IPS-15b (cell line): ENCODE results near the gene TET1.

Source experiments
- H3K27me3 ChIP-seq: one replicate; pipeline ENCODE4 v1.6.1; 2013; ENCODE audit warnings: low read length; ENCODE audit not compliant: control insufficient read depth, insufficient read depth
- H3K36me3 ChIP-seq: one replicate; pipeline ENCODE4 v1.6.1; 2013; ENCODE audit warnings: low read length; ENCODE audit not compliant: control insufficient read depth, insufficient read depth
- H3K4me1 ChIP-seq: one replicate; pipeline ENCODE4 v1.6.1; 2013; ENCODE audit warnings: mild to moderate bottlenecking, low read length; ENCODE audit not compliant: control insufficient read depth, insufficient read depth
- H3K4me3 ChIP-seq: one replicate; pipeline ENCODE4 v1.5.1; 2013; ENCODE audit warnings: low read depth, low read length
- H3K9ac ChIP-seq: one replicate; pipeline ENCODE4 v1.6.1; 2013; ENCODE audit warnings: low read depth, mild to moderate bottlenecking, low read length
- H3K9me3 ChIP-seq: one replicate; pipeline ENCODE4 v1.6.1; 2013; ENCODE audit warnings: mild to moderate bottlenecking, low read length; ENCODE audit not compliant: control insufficient read depth, insufficient read depth

TET1 gene

DNA sequence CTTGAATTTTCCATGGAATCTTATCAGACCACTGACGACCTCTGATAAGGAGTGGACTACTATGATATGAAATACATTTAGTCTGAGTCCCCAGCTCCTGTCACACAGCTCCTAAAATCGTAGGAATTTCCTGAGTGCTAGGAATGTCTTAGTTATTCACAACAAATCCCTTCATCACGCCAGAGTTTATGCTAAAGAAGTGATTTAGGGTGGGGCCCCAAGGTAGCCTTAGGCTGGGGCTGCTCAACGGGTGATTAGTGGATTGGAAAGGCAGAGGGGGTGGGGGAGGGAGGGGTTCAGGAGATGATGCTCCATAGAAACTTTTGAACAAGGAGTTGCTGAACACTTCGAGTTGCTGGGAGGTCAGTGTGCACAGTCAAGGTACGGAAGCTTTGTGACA, 7.0 kb upstream of the TET1 start:
- no peaks in the 10 kb centered on the region for H3K36me3 ChIP-seq
- H3K4me3 ChIP-seq, result no peak overlapping the region
- no peaks in the 10 kb centered on the region for H3K9me3 ChIP-seq
- H3K27me3 ChIP-seq, result no peaks in the 10 kb centered on the region
- H3K9ac ChIP-seq, result no peak overlapping the region
- peaks cover 2% of the 10 kb centered on the region for H3K4me1 ChIP-seq

DNA sequence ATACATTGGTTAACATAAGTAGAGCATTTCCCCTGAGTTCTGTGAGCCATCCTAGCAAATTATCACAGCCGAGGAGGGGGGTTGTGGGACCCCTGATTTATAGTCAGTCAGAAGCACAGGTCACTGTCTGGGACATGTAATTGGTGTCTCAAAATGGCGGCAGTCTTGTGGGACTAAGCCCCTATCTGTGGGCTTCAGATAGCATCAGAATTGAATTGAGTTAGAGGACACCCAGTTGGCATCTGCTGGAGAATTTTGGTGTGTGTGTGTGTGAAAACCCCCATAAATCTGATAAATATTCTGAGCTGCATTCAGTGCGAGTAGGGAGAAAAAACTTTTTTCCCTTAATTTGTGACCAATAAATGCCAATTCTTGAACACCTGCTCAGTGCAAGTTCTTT, 6.5 kb upstream of the TET1 start:
- Histone ChIP-seq H3K9me3 (no peaks in the 10 kb centered on the region), H3K4me3 (no peak overlapping the region), H3K4me1 (peaks cover 2% of the 10 kb centered on the region), H3K36me3 (no peaks in the 10 kb centered on the region), H3K9ac (no peak overlapping the region), H3K27me3 (no peaks in the 10 kb centered on the region)

DNA sequence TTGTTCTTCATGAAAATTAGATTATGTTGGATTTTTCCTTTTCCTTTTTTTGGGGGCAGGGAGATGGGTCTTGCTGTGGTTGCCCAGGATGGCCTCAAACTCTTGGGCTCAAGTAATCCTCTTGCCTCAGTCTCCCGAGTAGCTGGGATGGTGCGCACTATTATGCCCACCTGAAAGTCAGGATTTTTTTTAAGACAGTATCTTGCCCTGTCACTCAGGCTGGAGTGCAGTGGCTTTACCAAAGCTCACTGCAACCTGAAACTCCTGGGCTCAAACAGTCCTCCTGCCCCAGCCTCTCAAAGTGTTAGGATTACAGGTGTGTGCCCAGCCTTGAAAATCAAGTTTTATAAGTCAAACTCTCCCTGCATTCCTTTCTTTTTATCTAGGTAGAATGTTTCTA, 1.7 kb upstream of the TET1 start:
- H3K4me3 ChIP-seq, result no peak overlapping the region
- peaks cover 4% of the 10 kb centered on the region for H3K27me3 ChIP-seq
- no peaks in the 10 kb centered on the region for H3K36me3 ChIP-seq
- H3K9ac ChIP-seq, result no peak overlapping the region
- peaks cover 2% of the 10 kb centered on the region for H3K4me1 ChIP-seq
- H3K9me3 ChIP-seq, result no peaks in the 10 kb centered on the region

DNA sequence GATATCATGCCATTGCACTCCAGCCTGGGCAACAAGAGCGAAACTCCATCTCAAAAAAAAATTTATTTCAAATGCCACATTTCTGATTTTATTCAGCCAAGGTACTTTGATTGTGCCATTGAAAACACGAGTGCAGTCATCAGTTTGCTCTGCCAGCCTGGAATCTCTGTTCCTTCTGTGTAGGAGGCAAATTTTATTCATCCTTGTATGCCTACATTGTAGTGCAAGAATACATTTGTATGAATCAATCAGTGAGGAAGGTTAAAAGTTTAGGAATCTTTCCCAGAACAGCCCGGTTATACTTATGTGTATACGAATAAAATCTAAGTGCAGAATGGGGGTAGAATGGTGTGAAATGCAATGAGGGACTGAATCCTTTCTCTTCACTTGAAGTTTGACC, 886 bp upstream of the TET1 start:
- Histone ChIP-seq H3K27me3 (peaks cover 4% of the 10 kb centered on the region), H3K4me1 (peaks cover 2% of the 10 kb centered on the region), H3K4me3 (no peak overlapping the region), H3K9ac (no peak overlapping the region), H3K36me3 (no peaks in the 10 kb centered on the region), H3K9me3 (no peaks in the 10 kb centered on the region)

DNA sequence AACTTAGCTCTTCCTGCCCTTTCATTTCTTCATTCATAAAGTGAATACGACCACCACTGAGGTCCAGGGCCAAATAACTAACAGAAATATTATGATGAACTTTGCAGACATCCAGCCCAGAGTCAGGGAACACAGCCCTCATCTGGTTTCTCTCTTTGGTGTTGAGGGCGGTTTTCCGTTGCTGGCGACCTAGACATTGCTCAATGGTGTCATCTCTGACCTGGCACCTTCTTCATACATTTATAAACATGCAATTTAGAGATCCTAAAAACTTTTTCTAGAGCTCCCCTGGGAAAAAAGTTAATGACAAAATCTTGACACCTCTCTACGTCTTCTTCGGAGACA, 324 bp upstream of the TET1 start:
- Histone ChIP-seq H3K36me3 (no peaks in the 10 kb centered on the region), H3K9ac (no peak overlapping the region), H3K9me3 (no peaks in the 10 kb centered on the region), H3K4me1 (peaks cover 2% of the 10 kb centered on the region), H3K4me3 (peak overlapping the region; percentile 73), H3K27me3 (peaks cover 4% of the 10 kb centered on the region)

DNA sequence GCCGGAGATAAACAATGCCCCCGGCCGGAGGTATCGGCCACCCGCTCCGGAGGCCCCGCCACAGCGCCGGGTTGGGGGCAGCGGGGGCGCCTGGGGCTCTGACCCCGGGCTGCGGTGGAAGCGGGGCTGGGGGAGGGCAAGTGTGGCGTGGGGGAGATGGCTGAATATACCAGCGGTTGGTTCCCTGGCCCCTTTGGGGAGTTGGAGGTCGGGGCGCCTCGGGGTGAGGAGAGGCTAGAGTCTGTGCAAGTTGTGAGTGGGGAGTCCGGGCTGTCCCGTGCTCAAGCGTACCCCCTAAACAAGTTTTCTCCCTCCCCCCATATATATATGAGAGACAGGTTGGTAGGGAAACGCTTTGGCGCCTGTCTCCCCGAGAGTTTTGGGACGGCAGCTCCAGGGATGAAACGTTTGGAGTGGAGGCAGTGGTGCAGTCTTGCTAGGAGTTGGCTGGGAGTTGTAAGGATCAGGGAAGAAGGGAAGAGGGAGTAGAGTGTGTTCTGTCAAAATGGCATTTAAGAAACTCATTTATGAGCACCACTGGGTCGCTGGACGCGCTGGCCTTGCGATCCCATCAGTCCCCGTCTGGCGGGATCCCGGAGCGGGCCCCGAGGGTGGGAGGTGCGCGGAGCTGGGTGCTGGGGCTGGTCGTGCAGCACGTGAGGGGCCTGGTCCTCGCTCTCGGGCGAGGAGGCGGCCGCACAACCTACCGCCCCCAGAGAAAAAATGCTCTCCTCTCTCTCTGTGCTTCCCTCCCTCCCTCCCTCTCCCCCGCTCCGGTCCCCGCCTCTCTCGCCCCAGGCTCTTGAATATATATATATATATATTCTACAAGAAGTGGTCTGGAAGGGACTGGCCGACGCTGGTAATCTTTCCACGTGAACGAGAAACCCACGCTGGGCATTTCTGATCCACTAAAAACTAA, 1.1 kb downstream of the TET1 start:
- no peaks in the 10 kb centered on the region for H3K36me3 ChIP-seq
- peaks cover 4% of the 10 kb centered on the region for H3K27me3 ChIP-seq
- H3K4me3 ChIP-seq, result peak overlapping the region; percentile 73
- no peaks in the 10 kb centered on the region for H3K9me3 ChIP-seq
- H3K9ac ChIP-seq, result peak overlapping the region; percentile 74
- H3K4me1 ChIP-seq, result peaks cover 7% of the 10 kb centered on the region

DNA sequence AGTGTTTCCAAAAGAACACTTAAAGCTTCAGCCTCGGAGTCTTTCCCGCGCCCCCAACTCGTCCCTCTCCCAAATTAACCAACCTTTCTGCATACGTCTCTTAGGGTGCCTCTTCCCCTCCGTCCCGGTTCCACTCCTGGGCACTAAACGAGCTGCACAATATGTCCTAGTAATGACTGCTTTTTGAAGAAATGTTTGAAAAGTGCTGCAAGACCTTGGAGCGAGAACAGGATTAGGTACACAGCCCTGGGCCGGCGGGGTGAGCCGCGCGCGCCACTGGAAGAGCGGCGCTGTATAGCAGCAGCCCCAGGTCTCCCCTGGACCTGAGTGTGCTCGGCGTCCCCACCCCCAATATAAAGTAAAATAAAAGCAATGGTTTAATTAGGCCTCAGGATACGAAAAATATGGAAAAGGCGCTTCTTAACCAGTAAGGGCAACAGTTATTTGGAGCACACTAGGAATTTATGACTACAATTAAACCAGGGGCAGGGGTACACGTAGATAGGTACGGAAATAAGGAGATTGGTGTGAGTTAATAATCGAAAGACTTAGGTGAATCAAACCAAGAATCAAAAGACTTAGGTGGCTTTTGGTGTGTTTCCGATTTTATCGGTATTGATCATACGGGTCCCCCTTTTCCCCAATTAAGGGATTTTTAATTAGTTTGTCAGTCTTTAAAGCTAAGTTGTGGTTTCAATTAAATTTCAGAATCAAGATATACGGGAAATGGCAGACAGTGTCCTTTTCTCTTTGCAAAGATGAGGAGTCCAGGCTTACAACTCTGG, 1.9 kb downstream of the TET1 start:
- Histone ChIP-seq H3K27me3 (peaks cover 4% of the 10 kb centered on the region), H3K4me3 (peak overlapping the region; percentile 73), H3K9me3 (no peaks in the 10 kb centered on the region), H3K9ac (peak overlapping the region; percentile 74), H3K4me1 (peaks cover 8% of the 10 kb centered on the region), H3K36me3 (no peaks in the 10 kb centered on the region)

DNA sequence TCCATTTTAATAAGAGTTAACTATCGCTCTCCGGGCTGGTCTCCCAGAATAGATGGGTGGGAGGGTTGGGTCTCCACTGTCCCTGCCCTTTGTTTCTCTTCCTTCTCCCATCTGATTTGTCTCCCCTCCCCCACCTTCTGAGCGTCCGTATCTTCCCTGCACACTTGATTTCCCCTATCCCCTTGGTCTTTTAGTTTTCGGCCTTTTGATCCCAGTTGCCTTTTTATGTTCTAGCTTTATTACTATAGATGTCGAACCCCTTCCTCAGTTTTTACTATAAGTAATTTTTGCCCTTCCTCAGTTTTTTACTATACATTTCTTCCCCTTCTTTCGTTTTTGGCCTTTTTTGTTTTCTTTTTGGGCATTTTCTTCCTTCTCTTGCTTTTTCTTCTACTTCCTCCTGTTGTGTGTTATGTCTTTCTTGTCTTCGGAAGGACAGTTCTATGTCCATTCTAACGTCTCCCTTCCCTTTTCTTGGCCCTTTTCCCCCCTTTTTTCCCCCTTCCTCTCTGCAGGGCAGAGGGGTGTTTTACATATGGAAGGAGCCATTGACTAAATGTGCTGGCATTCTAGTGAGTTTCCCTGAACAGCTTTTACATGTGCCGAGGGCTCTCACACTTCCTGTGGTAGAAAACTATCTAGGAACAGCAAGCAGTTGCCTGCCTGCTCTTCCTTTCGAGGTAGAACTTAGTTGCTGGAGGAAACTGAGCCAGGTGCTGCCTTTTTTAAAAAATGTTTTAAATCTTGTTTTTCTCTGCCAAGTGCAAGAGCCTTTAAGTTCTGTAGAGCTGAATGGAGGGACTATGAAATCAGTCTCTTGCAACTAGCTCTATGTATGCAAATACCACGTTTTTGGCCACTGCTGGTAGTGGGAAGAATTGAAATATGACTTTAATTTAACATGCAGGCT, 2.8 kb downstream of the TET1 start:
- no peaks in the 10 kb centered on the region for H3K36me3 ChIP-seq
- peak overlapping the region; percentile 68 for H3K9ac ChIP-seq
- H3K4me3 ChIP-seq, result peak overlapping the region; percentile 73
- peaks cover 4% of the 10 kb centered on the region for H3K27me3 ChIP-seq
- H3K9me3 ChIP-seq, result no peaks in the 10 kb centered on the region
- H3K4me1 ChIP-seq, result peaks cover 8% of the 10 kb centered on the region

DNA sequence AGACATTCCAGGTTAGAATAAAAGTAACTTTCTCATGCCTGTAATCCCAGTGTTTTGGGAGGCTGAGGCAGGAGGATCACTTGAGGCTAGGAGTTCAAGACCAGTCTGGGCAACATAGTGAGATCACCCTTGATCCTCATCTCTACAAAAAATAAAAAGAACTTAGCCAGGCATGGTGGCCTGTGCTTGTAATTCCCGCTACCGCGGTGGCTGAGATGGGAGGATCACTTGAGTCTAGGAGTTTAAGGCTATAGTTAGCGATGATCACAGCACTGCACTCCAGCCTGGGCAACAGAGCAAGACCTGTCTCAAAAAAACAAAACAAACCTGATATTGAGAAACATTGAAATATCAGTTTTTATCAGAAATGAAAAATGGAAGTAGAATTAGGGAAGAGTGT, 4.6 kb downstream of the TET1 start:
- Histone ChIP-seq H3K4me1 (peaks cover 6% of the 10 kb centered on the region), H3K27me3 (no peaks in the 10 kb centered on the region), H3K9me3 (no peaks in the 10 kb centered on the region), H3K36me3 (no peaks in the 10 kb centered on the region), H3K4me3 (no peak overlapping the region), H3K9ac (no peak overlapping the region)

DNA sequence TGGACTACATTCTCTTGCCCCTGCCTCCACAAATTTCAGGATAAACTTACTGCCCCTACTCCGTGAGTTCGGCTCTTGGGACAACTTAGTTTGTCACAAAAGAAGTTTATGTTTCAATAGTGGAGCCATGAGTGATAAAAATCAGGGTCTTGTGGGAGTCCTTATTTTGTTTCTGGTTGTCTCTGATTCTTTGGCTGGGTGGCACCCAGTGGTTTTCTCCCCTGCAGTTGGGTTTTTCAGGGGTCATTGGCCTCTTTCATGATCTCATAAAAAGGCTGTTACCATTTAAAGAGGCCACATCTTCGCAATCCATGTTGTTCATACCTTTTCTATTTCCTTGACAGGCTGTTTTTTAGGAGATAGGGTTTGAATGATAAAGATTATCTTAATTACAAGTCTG, 5.5 kb downstream of the TET1 start:
- Histone ChIP-seq H3K36me3 (no peaks in the 10 kb centered on the region), H3K4me1 (peaks cover 6% of the 10 kb centered on the region), H3K4me3 (no peak overlapping the region), H3K9ac (no peak overlapping the region), H3K27me3 (no peaks in the 10 kb centered on the region), H3K9me3 (no peaks in the 10 kb centered on the region)

DNA sequence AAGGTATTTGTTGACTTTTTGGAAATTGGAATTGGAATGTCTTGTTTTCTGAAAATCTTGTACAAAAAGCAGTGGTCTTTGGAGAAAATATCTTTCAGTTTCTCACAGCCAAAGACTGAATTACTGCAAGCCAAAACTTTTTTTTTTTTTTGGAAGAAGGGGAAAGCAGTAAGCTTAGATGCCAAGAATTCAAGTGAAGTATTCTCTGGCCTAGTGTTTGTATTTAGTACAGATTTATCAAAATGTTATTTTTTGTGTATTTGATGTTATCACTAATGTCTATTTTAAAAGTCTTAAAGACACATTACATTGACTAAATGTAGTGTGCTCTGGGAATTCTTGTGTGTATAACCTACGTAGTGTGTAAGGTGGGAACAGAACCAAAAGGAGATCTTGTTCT, 6.2 kb downstream of the TET1 start:
- H3K36me3 ChIP-seq, result no peaks in the 10 kb centered on the region
- peaks cover 6% of the 10 kb centered on the region for H3K4me1 ChIP-seq
- no peak overlapping the region for H3K4me3 ChIP-seq
- H3K27me3 ChIP-seq, result no peaks in the 10 kb centered on the region
- H3K9me3 ChIP-seq, result no peaks in the 10 kb centered on the region
- no peak overlapping the region for H3K9ac ChIP-seq
